Uterus (tissue), 2 donors: ENCODE measurements around the gene MCM6.

Experiments used
- POLR2A ChIP-seq, 2 donors: fragments of 450-650 bp; IDR thresholded peaks; one replicate each; pipeline ENCODE4 v1.6.1; 2016; ENCODE audit warnings: antibody characterized with exemption in 2 of 2, mild to moderate bottlenecking in 1 of 2, moderate library complexity in 1 of 2
- TF ChIP-seq, protein P1 (sequence below), 4 experiments: fragments of 200-600 bp in 2 of 4; fragments of 450-650 bp in 2 of 4; sonication (generic) in 2 of 4; IDR thresholded peaks; one replicate each; pipeline ENCODE4 v1.5.1; 2016 to 2019; ENCODE audit warnings: antibody characterized with exemption in 4 of 4, mild to moderate bottlenecking in 2 of 4, moderate library complexity in 1 of 4

DNA sequence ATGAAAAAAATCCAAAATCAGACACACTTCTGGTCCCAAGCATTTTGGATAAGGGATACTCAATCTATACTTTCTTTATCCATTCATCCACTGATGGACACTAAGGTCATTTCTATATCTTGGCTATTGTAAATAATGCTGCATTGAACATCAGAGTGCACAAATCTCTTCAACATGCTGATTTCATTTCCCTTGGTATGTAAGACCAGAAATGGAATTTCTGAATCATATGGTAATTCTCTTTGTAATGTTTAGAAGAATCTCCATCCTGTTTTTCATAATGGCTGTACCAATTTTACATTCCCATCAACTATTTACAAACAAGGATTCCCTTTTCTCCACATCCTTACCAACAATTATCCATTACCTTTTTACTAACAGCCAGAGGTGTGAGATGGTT is 33.7 kb upstream of the MCM6 start:
- no peak for TF ChIP-seq POLR2A (IDR thresholded peaks at IDR 0.05)
- TF ChIP-seq, protein P1, sequence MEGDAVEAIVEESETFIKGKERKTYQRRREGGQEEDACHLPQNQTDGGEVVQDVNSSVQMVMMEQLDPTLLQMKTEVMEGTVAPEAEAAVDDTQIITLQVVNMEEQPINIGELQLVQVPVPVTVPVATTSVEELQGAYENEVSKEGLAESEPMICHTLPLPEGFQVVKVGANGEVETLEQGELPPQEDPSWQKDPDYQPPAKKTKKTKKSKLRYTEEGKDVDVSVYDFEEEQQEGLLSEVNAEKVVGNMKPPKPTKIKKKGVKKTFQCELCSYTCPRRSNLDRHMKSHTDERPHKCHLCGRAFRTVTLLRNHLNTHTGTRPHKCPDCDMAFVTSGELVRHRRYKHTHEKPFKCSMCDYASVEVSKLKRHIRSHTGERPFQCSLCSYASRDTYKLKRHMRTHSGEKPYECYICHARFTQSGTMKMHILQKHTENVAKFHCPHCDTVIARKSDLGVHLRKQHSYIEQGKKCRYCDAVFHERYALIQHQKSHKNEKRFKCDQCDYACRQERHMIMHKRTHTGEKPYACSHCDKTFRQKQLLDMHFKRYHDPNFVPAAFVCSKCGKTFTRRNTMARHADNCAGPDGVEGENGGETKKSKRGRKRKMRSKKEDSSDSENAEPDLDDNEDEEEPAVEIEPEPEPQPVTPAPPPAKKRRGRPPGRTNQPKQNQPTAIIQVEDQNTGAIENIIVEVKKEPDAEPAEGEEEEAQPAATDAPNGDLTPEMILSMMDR (IDR thresholded peaks at IDR 0.05): no peak
